ENCODE measurements around the gene DPP6. TPM values are rescaled to one million over a fixed set of nuclear protein-coding genes. Genes with fewer than 3 reads are reported as not detected.

The DPP6 gene
- total RNA-seq, 1 donor from 2014 or later = not detected

- intact Hi-C loops (cut with micrococcal nuclease) = no loop called here
Measured at GRCh38 chr7:154746571-154747360, 694.6 kb downstream of the DPP6 start.

GRCh38 chr7:154748089-154748786 lies 696.0 kb downstream of the DPP6 start:
- intact Hi-C loops (cut with micrococcal nuclease) = no loop called here

- intact Hi-C loops (cut with micrococcal nuclease) = no loop called here
Measured at GRCh38 chr7:154750353-154750801, 698.2 kb downstream of the DPP6 start.

- intact Hi-C loops (cut with micrococcal nuclease) = no loop called here
Measured at GRCh38 chr7:154753226-154753625, 701.0 kb downstream of the DPP6 start.

- intact Hi-C loops (cut with micrococcal nuclease) = no loop called here
Measured at GRCh38 chr7:154757756-154758155, 705.6 kb downstream of the DPP6 start.

- intact Hi-C loops (cut with micrococcal nuclease) = no loop called here
Measured at GRCh38 chr7:154759989-154760388, 707.8 kb downstream of the DPP6 start.

- intact Hi-C loops (cut with micrococcal nuclease) = no loop called here
Measured at GRCh38 chr7:154765118-154765517, 712.9 kb downstream of the DPP6 start.

GRCh38 chr7:154767142-154767541 lies 714.9 kb downstream of the DPP6 start:
- intact Hi-C loops (cut with micrococcal nuclease) = no loop called here

- intact Hi-C loops (cut with micrococcal nuclease) = no loop called here
Measured at GRCh38 chr7:154767821-154768415, 715.7 kb downstream of the DPP6 start.

GRCh38 chr7:154769001-154769400 lies 716.8 kb downstream of the DPP6 start:
- intact Hi-C loops (cut with micrococcal nuclease) = no loop called here

GRCh38 chr7:154769527-154769926 lies 717.3 kb downstream of the DPP6 start:
- intact Hi-C loops (cut with micrococcal nuclease) = no loop called here

GRCh38 chr7:154770361-154770760 lies 718.2 kb downstream of the DPP6 start:
- intact Hi-C loops (cut with micrococcal nuclease) = no loop called here

- intact Hi-C loops (cut with micrococcal nuclease) = no loop called here
Measured at GRCh38 chr7:154770962-154771361, 718.8 kb downstream of the DPP6 start.

- intact Hi-C loops (cut with micrococcal nuclease) = no loop called here
Measured at GRCh38 chr7:154774303-154774969, 722.2 kb downstream of the DPP6 start.

- intact Hi-C loops (cut with micrococcal nuclease) = no loop called here
Measured at GRCh38 chr7:154775681-154776080, 723.5 kb downstream of the DPP6 start.

GRCh38 chr7:154776350-154776749 lies 724.2 kb downstream of the DPP6 start:
- intact Hi-C loops (cut with micrococcal nuclease) = no loop called here

GRCh38 chr7:154777023-154777422 lies 724.8 kb downstream of the DPP6 start:
- intact Hi-C loops (cut with micrococcal nuclease) = no loop called here

GRCh38 chr7:154777489-154777888 lies 725.3 kb downstream of the DPP6 start:
- intact Hi-C loops (cut with micrococcal nuclease) = no loop called here

GRCh38 chr7:154777908-154778307 lies 725.7 kb downstream of the DPP6 start:
- intact Hi-C loops (cut with micrococcal nuclease) = no loop called here

GRCh38 chr7:154781369-154782303 lies 729.4 kb downstream of the DPP6 start:
- intact Hi-C loops (cut with micrococcal nuclease) = no loop called here

Measured in T-helper 1 cell treated with Interleukin-12 subunit alpha and Interleukin-12 subunit beta and Interleukin-4 antibody, amounts not matched to agents 30 ng/mL and 1 ng/mL, for 36 hours (primary cell).